ENCODE data around the gene MUSTN1.

- TF ChIP-seq CTCF (conservative IDR thresholded peaks at IDR 0.05 in 1 of 2, IDR thresholded peaks at IDR 0.05 in 1 of 2; ENCODE audit: extremely low read depth in 1 of 2, insufficient read depth in 1 of 2, low read depth in 1 of 2, low read length in 2 of 2) = no peak
- no peak for TF ChIP-seq EZH2 (IDR thresholded peaks at IDR 0.05; ENCODE audit: borderline replicate concordance, low read length)
Measured at GRCh38 chr3:52872245-52872644, 37.4 kb upstream of the MUSTN1 start.

Measured in mammary epithelial cell (primary cell).